PC-3 (cell line): ENCODE results near the gene STK36. TPM values are rescaled to one million over a fixed set of nuclear protein-coding genes. Genes with fewer than 3 reads are reported as not detected.

Experiments
- ATAC-seq: fragments of 200-7000 bp; cut with Tn5 transposase; 2 replicates; pipeline ENCODE4 v1.9.1; 2020; ENCODE audit warnings: mild to moderate bottlenecking, moderate library complexity
- BruUV-seq: library from RNA; stranded (reverse); fragments of 400-500 nt; replicated peaks from 2 replicates; lab custom pipeline; 2021; lab: Mats Ljungman, UMichigan
- CTCF ChIA-PET: fragments of 300-600 bp; sonication (Branson Sonifier 250); formaldehyde crosslinking; loops from one replicate; lab custom pipeline; 2022; ENCODE audit warnings: antibody characterized with exemption; lab: Charles Lee
- POLR2A ChIA-PET: fragments of 300-600 bp; sonication (Branson Sonifier 250); formaldehyde crosslinking; loops from one replicate; lab custom pipeline; 2022; ENCODE audit warnings: antibody characterized with exemption; ENCODE audit not compliant: unreplicated experiment; lab: Charles Lee
- DNase-seq: peaks from one replicate; pipeline ENCODE4 v3.0.0-alpha.2; 2015
- H2AFZ ChIP-seq: fragments of 300-600 bp; sonication (generic); 2 replicates; pipeline ENCODE4 v1.6.0; 2016; ENCODE audit warnings: antibody characterized with exemption, low read length
- H3F3A ChIP-seq: fragments of 300-600 bp; sonication (generic); one replicate; pipeline ENCODE4 v1.6.0; 2017; ENCODE audit warnings: antibody characterized with exemption, low read length, control low read depth, mild to moderate bottlenecking; ENCODE audit not compliant: unreplicated experiment
- H3K27ac ChIP-seq: fragments of 300-600 bp; sonication (generic); 2 replicates; pipeline ENCODE4 v1.5.1; 2016; ENCODE audit warnings: mild to moderate bottlenecking, low read length
- H3K27me3 ChIP-seq: fragments of 300-600 bp; sonication (generic); 2 replicates; pipeline ENCODE4 v1.6.1; 2016; ENCODE audit warnings: low read length, mixed read lengths
- H3K36me3 ChIP-seq: fragments of 300-600 bp; sonication (generic); 2 replicates; pipeline ENCODE4 v1.6.1; 2016; ENCODE audit warnings: low read depth, mixed run types, low read length, mixed read lengths
- H3K4me1 ChIP-seq: fragments of 300-600 bp; sonication (generic); 2 replicates; pipeline ENCODE4 v1.5.1; 2016; ENCODE audit warnings: low read length; ENCODE audit not compliant: insufficient read depth
- H3K4me2 ChIP-seq: fragments of 300-600 bp; sonication (generic); 2 replicates; pipeline ENCODE4 v1.6.0; 2016; ENCODE audit warnings: low read length
- H3K4me3 ChIP-seq: fragments of 300-600 bp; sonication (generic); 2 replicates; pipeline ENCODE4 v1.5.1; 2016; ENCODE audit warnings: mild to moderate bottlenecking, low read length, mixed read lengths
- H3K79me2 ChIP-seq: fragments of 300-600 bp; sonication (generic); 2 replicates; pipeline ENCODE4 v1.6.1; 2017; ENCODE audit warnings: low read length, mixed read lengths
- H3K9ac ChIP-seq: fragments of 300-600 bp; sonication (generic); 2 replicates; pipeline ENCODE4 v1.6.0; 2016; ENCODE audit warnings: mild to moderate bottlenecking, low read length
- H3K9me2 ChIP-seq: fragments of 300-600 bp; sonication (generic); replicated peaks from 2 replicates; pipeline ENCODE4 v1.6.1; 2016; ENCODE audit warnings: mixed run types, low read length, mixed read lengths
- H3K9me3 ChIP-seq: fragments of 300-600 bp; sonication (generic); 2 replicates; pipeline ENCODE4 v1.6.1; 2016; ENCODE audit warnings: low read length, mixed read lengths
- H4K20me1 ChIP-seq: fragments of 300-600 bp; sonication (generic); 2 replicates; pipeline ENCODE4 v1.6.1; 2016; ENCODE audit warnings: low read length, mixed read lengths
- CTCF ChIP-seq: fragments of 300-600 bp; sonication (generic); conservative IDR thresholded peaks from 2 replicates; pipeline ENCODE4 v1.5.1; 2017; ENCODE audit warnings: antibody characterized with exemption, low read depth, mild to moderate bottlenecking, low read length
- EZH2 ChIP-seq: fragments of 300-600 bp; sonication (generic); IDR thresholded peaks from one replicate; pipeline ENCODE4 v1.6.1; 2017; ENCODE audit warnings: antibody characterized with exemption, mild to moderate bottlenecking, low read length; ENCODE audit not compliant: unreplicated experiment
- EZH2phosphoT487 ChIP-seq: fragments of 300-600 bp; sonication (generic); IDR thresholded peaks from 2 replicates; pipeline ENCODE4 v1.6.1; 2018; ENCODE audit warnings: mild to moderate bottlenecking, antibody characterized with exemption, low read length, borderline replicate concordance
- intact Hi-C: fragments of 100-400 bp; cut with micrococcal nuclease; formaldehyde crosslinking; loops from 2 replicates; pipeline ENCODE4 v1.9.0; 2023
- total RNA-seq: library from RNA; depleted of rRNA; stranded (reverse); fragments of >200 nt; gene quantifications from 2 replicates; pipeline ENCODE4 v1.2.3, GENCODE V29; 2014

Gene STK36
- total RNA-seq, 1 experiment from 2014 or later: 32.9 TPM

- ATAC-seq: no peak
- H3K9me2 ChIP-seq: no peaks in the 10 kb centered on the region
These were observed 29.7 kb upstream of the STK36 start for GRCh38 chr2:218642121-218642656.

GRCh38 chr2:218642786-218643185 is 29.1 kb upstream of the STK36 start:
- no peak overlapping the region for H3K4me3 ChIP-seq
- H3K4me1 ChIP-seq: peaks cover 31% of the 10 kb centered on the region
- no peak overlapping the region for H2AFZ ChIP-seq
- DNase-seq (no peak), ATAC-seq (no peak)
- intact Hi-C loops: no loop called here
- H3K27me3 ChIP-seq: no peaks in the 10 kb centered on the region
- H3F3A ChIP-seq: no peaks in the 10 kb centered on the region
- no peaks in the 10 kb centered on the region for H3K9me3 ChIP-seq
- H3K79me2 ChIP-seq: peaks cover 22% of the 10 kb centered on the region
- BruUV-seq: no TSS peak
- TF ChIP-seq CTCF: no peak
- no peak for TF ChIP-seq EZH2phosphoT487
- no peak for TF ChIP-seq EZH2
- no peak overlapping the region for H3K4me2 ChIP-seq
- ChIA-PET POLR2A (no interaction called here), CTCF (no interaction called here)
- H3K27ac ChIP-seq: no peak overlapping the region
- no peaks in the 10 kb centered on the region for H3K9me2 ChIP-seq
- no peaks in the 10 kb centered on the region for H4K20me1 ChIP-seq
- no peak overlapping the region for H3K9ac ChIP-seq
- H3K36me3 ChIP-seq: peaks cover 73% of the 10 kb centered on the region

More at GRCh38 chr2:218642121-218642656, 29.7 kb upstream of the STK36 start:
- BruUV-seq: no TSS peak
- Histone ChIP-seq H3K4me3 (no peak overlapping the region), H3F3A (no peaks in the 10 kb centered on the region), H3K4me2 (no peak overlapping the region), H3K79me2 (peaks cover 16% of the 10 kb centered on the region), H3K27ac (no peak overlapping the region), H3K4me1 (peaks cover 31% of the 10 kb centered on the region), H2AFZ (no peak overlapping the region), H3K9ac (no peak overlapping the region), H4K20me1 (no peaks in the 10 kb centered on the region), H3K9me3 (no peaks in the 10 kb centered on the region), H3K27me3 (no peaks in the 10 kb centered on the region), H3K36me3 (peaks cover 74% of the 10 kb centered on the region)
- DNase-seq: no peak
- POLR2A ChIA-PET: no interaction called here
- CTCF ChIA-PET: no interaction called here
- TF ChIP-seq EZH2 (no peak), EZH2phosphoT487 (no peak), CTCF (no peak)
- intact Hi-C loops: no loop called here

GRCh38 chr2:218643751-218644310 is 28.1 kb upstream of the STK36 start:
- no peaks in the 10 kb centered on the region for H3F3A ChIP-seq
- intact Hi-C loops: no loop called here
- H3K9me2 ChIP-seq: no peaks in the 10 kb centered on the region
- DNase-seq (peak; percentile 29), ATAC-seq (no peak)
- H3K79me2 ChIP-seq: peaks cover 27% of the 10 kb centered on the region
- TF ChIP-seq EZH2 (no peak), CTCF (no peak), EZH2phosphoT487 (no peak)
- peaks cover 31% of the 10 kb centered on the region for H3K4me1 ChIP-seq
- no peak overlapping the region for H3K4me3 ChIP-seq
- peaks cover 73% of the 10 kb centered on the region for H3K36me3 ChIP-seq
- no peaks in the 10 kb centered on the region for H3K9me3 ChIP-seq
- peak overlapping the region; percentile 97 for H3K27ac ChIP-seq
- H4K20me1 ChIP-seq: no peaks in the 10 kb centered on the region
- peak overlapping the region; percentile 55 for H3K4me2 ChIP-seq
- H3K27me3 ChIP-seq: no peaks in the 10 kb centered on the region
- BruUV-seq: no TSS peak
- POLR2A ChIA-PET: no interaction called here
- H2AFZ ChIP-seq: no peak overlapping the region
- CTCF ChIA-PET: no interaction called here
- H3K9ac ChIP-seq: peak overlapping the region; percentile 83
